NCI-H2107 treated with DMSO at 0.1 percent for 48 hours (cell line): Measurements from ENCODE around the gene MBNL3.

Experiments used
- DNase-seq: peaks from one replicate; lab custom pipeline; 2025; ENCODE audit not compliant: unreplicated experiment; lab: John Stamatoyannopoulos, UW

MBNL3 gene

GRCh38 chrX:132488819-132489577, at the start of gene MBNL3:
TSS of gene MBNL3 (minus strand) at chrX:132489038. CDS start at chrX:132439611, 49,427 bp downstream.
- DNase-seq, result peak; percentile 72

GRCh38 chrX:132533409-132533808, 44.6 kb upstream of the MBNL3 start:
- no peak for DNase-seq

GRCh38 chrX:132532913-132533312, 44.1 kb upstream of the MBNL3 start:
- no peak for DNase-seq

GRCh38 chrX:132532097-132532496, 43.3 kb upstream of the MBNL3 start:
- no peak for DNase-seq

GRCh38 chrX:132520792-132521191, 32.0 kb upstream of the MBNL3 start:
- DNase-seq, result no peak

GRCh38 chrX:132520213-132520612, 31.4 kb upstream of the MBNL3 start:
- DNase-seq, result no peak

- no peak for DNase-seq
Measured at GRCh38 chrX:132518401-132518800, 29.6 kb upstream of the MBNL3 start.

GRCh38 chrX:132508834-132509233, 20.0 kb upstream of the MBNL3 start:
- DNase-seq, result peak; percentile 38

- DNase-seq, result no peak
Measured at GRCh38 chrX:132505116-132505515, 16.3 kb upstream of the MBNL3 start.

GRCh38 chrX:132504417-132504816, 15.6 kb upstream of the MBNL3 start:
- no peak for DNase-seq

- no peak for DNase-seq
Measured at GRCh38 chrX:132501606-132502005, 12.8 kb upstream of the MBNL3 start.

- no peak for DNase-seq
Measured at GRCh38 chrX:132497432-132497831, 8.6 kb upstream of the MBNL3 start.

- DNase-seq, result no peak
Measured at GRCh38 chrX:132493095-132493494, 4.3 kb upstream of the MBNL3 start.

- DNase-seq, result peak; percentile 80
Measured at GRCh38 chrX:132491191-132491590, 2.4 kb upstream of the MBNL3 start.

GRCh38 chrX:132489578-132490419, 961 bp upstream of the MBNL3 start:
- DNase-seq, result peak; percentile 93

GRCh38 chrX:132488180-132488705, 595 bp downstream of the MBNL3 start:
- DNase-seq, result peak; percentile 42

- no peak for DNase-seq
Measured at GRCh38 chrX:132486599-132487178, 2.1 kb downstream of the MBNL3 start.

- DNase-seq, result peak; percentile 46
Measured at GRCh38 chrX:132483951-132484350, 4.9 kb downstream of the MBNL3 start.

GRCh38 chrX:132483488-132483887, 5.3 kb downstream of the MBNL3 start:
- DNase-seq, result peak; percentile 67

- DNase-seq, result no peak
Measured at GRCh38 chrX:132482632-132483031, 6.2 kb downstream of the MBNL3 start.

- no peak for DNase-seq
Measured at GRCh38 chrX:132481449-132481848, 7.4 kb downstream of the MBNL3 start.
